ENCODE measurements around the gene VWC2L. TPM values are rescaled to one million over a fixed set of nuclear protein-coding genes. Genes with fewer than 3 reads are reported as not detected.

The VWC2L gene
- total and polyA plus RNA-seq, 2 donors (not counting 1 experiment from before 2014, with no cell fraction given) = not detected

DNA sequence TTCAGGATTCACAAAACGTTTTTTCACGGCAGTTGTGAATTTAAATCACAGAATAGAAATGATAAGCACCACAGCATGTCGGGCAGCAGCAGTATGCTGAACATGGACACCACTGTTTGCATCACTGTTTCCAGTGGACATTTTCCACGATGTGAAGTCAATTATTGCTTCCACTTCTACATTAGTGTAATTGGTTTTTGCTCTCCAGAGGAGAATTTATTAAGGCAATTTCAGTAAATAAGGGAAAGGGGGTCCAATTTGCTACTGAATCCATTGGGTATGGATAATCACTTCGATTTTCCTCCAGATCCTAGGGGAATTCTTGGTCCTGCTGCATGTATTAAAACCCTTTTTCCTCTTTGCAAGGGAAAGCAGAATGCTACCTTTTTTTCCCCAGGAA is 30.2 kb upstream of the VWC2L start:
- no peaks in the 10 kb centered on the region for H3K9me3 Mint-ChIP-seq (ENCODE audit: insufficient read depth)
- 65% methylated on average over 4 of the region's 5 CpGs for WGBS (ENCODE audit: insufficient coverage)
- intact Hi-C loops (cut with micrococcal nuclease) = no loop called here
- H4K20me1 ChIP-seq (ENCODE audit: control insufficient read depth, insufficient read depth, low read length, poor library complexity, severe bottlenecking) = no peaks in the 10 kb centered on the region
- H3K27ac Mint-ChIP-seq = no peak overlapping the region
- no peak overlapping the region for H3K4me3 Mint-ChIP-seq
- H3K79me2 ChIP-seq (ENCODE audit: control insufficient read depth, insufficient read depth, low read length) = no peaks in the 10 kb centered on the region
- H3K4me1 Mint-ChIP-seq = no peaks in the 10 kb centered on the region
- H3K27me3 ChIP-seq (replicated peaks in 1 of 4; ENCODE audit: control extremely low read depth in 1 of 4, control insufficient read depth in 3 of 4, insufficient read depth in 4 of 4, low read length in 3 of 4) = no peaks in the 10 kb centered on the region
- H3K9ac ChIP-seq (ENCODE audit: low read length) = no peak overlapping the region
- H3K36me3 ChIP-seq (replicated peaks in 1 of 2; ENCODE audit: control extremely low read depth in 1 of 2, control insufficient read depth in 1 of 2, extremely low read depth in 1 of 2, insufficient read depth in 2 of 2, low read length in 1 of 2) = no peaks in the 10 kb centered on the region
- H3K4me2 ChIP-seq (replicated peaks; ENCODE audit: low read depth, low read length, poor library complexity, severe bottlenecking) = no peak overlapping the region
- H3K27me3 Mint-ChIP-seq = no peaks in the 10 kb centered on the region
- no peak overlapping the region for H3K4me3 ChIP-seq (ENCODE audit: control extremely low read depth in 1 of 5, extremely low read depth in 1 of 5, insufficient read depth in 1 of 5, low read depth in 2 of 5, low read length in 4 of 5)
- TF ChIP-seq EZH2 (IDR thresholded peaks at IDR 0.05; ENCODE audit: borderline replicate concordance, insufficient read depth, low read depth, low read length, poor library complexity, severe bottlenecking) (no peak), CTCF (IDR thresholded peaks at IDR 0.05) (no peak)
- H3K9me3 ChIP-seq (ENCODE audit: control extremely low read depth in 1 of 3, control insufficient read depth in 2 of 3, insufficient read depth in 1 of 3, low read length in 2 of 3) = no peaks in the 10 kb centered on the region
- H3K27ac ChIP-seq (ENCODE audit: low read length in 2 of 2) = no peak overlapping the region
- ATAC-seq (ENCODE audit: low read depth) = no peak
- no peak for DNase-seq
- no peaks in the 10 kb centered on the region for H3K4me1 ChIP-seq (ENCODE audit: control insufficient read depth in 2 of 2, insufficient read depth in 2 of 2, low read length in 2 of 2)
- ChIA-PET POLR2A (no interaction called here), CTCF (no interaction called here)
- H2AFZ ChIP-seq (ENCODE audit: insufficient read depth, low read depth, low read length, poor library complexity, severe bottlenecking) = no peak overlapping the region

DNA sequence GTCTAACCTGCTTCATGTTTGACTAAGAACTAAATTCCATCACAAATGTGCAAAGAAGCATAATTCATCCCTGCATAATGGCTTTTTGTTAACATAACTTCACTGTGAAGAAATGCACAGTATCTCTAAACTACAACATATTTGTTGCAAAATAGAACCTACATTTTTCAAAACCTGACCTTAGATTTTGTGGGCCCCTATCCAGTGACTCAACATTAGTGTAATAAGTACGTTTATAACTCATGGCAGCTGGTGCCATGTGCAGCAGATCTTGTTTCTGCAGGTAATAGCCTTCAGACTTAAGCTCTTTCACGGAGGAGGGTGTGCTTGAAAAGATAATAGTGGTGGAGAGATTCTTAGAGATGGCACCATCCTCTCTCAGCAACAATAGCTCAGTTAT is 28.6 kb upstream of the VWC2L start:
- WGBS (ENCODE audit: insufficient coverage) = no CpG with 5 or more reads among the region's 2 CpGs
- H3K27ac ChIP-seq (ENCODE audit: low read length in 2 of 2) = no peak overlapping the region
- H3K79me2 ChIP-seq (ENCODE audit: control insufficient read depth, insufficient read depth, low read length) = no peaks in the 10 kb centered on the region
- no peak for TF ChIP-seq EZH2 (IDR thresholded peaks at IDR 0.05; ENCODE audit: borderline replicate concordance, insufficient read depth, low read depth, low read length, poor library complexity, severe bottlenecking)
- TF ChIP-seq CTCF (IDR thresholded peaks at IDR 0.05) = no peak
- no peak overlapping the region for H3K9ac ChIP-seq (ENCODE audit: low read length)
- no peak overlapping the region for H2AFZ ChIP-seq (ENCODE audit: insufficient read depth, low read depth, low read length, poor library complexity, severe bottlenecking)
- H3K4me1 ChIP-seq (ENCODE audit: control insufficient read depth in 2 of 2, insufficient read depth in 2 of 2, low read length in 2 of 2) = no peaks in the 10 kb centered on the region
- Mint-ChIP-seq H3K9me3 (ENCODE audit: insufficient read depth) (no peaks in the 10 kb centered on the region), H3K27me3 (no peaks in the 10 kb centered on the region), H3K4me1 (no peaks in the 10 kb centered on the region), H3K27ac (no peak overlapping the region), H3K4me3 (no peak overlapping the region)
- no peak overlapping the region for H3K4me2 ChIP-seq (replicated peaks; ENCODE audit: low read depth, low read length, poor library complexity, severe bottlenecking)
- no peaks in the 10 kb centered on the region for H3K9me3 ChIP-seq (ENCODE audit: control extremely low read depth in 1 of 3, control insufficient read depth in 2 of 3, insufficient read depth in 1 of 3, low read length in 2 of 3)
- intact Hi-C loops (cut with micrococcal nuclease) = no loop called here
- DNase-seq = no peak
- no peaks in the 10 kb centered on the region for H3K36me3 ChIP-seq (replicated peaks in 1 of 2; ENCODE audit: control extremely low read depth in 1 of 2, control insufficient read depth in 1 of 2, extremely low read depth in 1 of 2, insufficient read depth in 2 of 2, low read length in 1 of 2)
- CTCF ChIA-PET = no interaction called here
- no peaks in the 10 kb centered on the region for H4K20me1 ChIP-seq (ENCODE audit: control insufficient read depth, insufficient read depth, low read length, poor library complexity, severe bottlenecking)
- H3K4me3 ChIP-seq (ENCODE audit: control extremely low read depth in 1 of 5, extremely low read depth in 1 of 5, insufficient read depth in 1 of 5, low read depth in 2 of 5, low read length in 4 of 5) = no peak overlapping the region
- POLR2A ChIA-PET = no interaction called here
- ATAC-seq (ENCODE audit: low read depth) = no peak
- H3K27me3 ChIP-seq (replicated peaks in 1 of 4; ENCODE audit: control extremely low read depth in 1 of 4, control insufficient read depth in 3 of 4, insufficient read depth in 4 of 4, low read length in 3 of 4) = no peaks in the 10 kb centered on the region

Data from B cell (primary cell).